ENCODE data around the gene EIF6. TPM values are rescaled to one million over a fixed set of nuclear protein-coding genes. Genes with fewer than 3 reads are reported as not detected.

Gene EIF6
- total and polyA plus RNA-seq, 4 donors: 60.8 to 160 (median 106) TPM

DNA sequence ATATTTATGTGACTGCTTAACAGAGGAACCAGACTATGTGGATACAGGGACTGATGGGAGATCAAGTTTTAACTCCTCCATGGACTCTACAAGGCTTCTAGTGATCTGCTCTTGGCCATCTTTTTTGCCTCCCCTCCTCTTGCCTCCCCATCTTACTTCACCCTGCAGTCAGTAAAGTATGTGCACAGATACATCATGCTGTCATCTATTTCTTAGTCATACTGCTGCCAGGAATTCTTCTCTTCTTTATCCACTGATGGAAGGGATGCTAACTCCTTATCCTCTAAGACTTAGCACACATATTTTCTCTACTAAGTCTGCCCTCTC is 35.3 kb upstream of the EIF6 start:
- no peak overlapping the region for H3K9ac ChIP-seq (ENCODE audit: low read depth in 1 of 2, low read length in 2 of 2)
- peaks cover 0 to 4% (median 0%) of the 10 kb centered on the region in 4 donors for H3K4me1 ChIP-seq (ENCODE audit: control insufficient read depth in 4 of 4, insufficient read depth in 4 of 4, low read length in 3 of 4)
- TF ChIP-seq REST (IDR thresholded peaks at IDR 0.05) (no peak), HNF4A (conservative IDR thresholded peaks at IDR 0.05) (no peak), ATF3 (IDR thresholded peaks at IDR 0.05) (no peak), JUND (IDR thresholded peaks at IDR 0.05) (no peak), HNF4G (IDR thresholded peaks at IDR 0.05) (no peak), SP1 (IDR thresholded peaks at IDR 0.05) (no peak), CTCF (IDR thresholded peaks at IDR 0.05; ENCODE audit: low read depth, low read length, missing input control) (no peak), RAD21 (IDR thresholded peaks at IDR 0.05) (no peak), FOXA1 (IDR thresholded peaks at IDR 0.05) (no peak), TAF1 (conservative IDR thresholded peaks at IDR 0.05) (no peak), RXRA (IDR thresholded peaks at IDR 0.05) (no peak), FOXA2 (IDR thresholded peaks at IDR 0.05) (no peak), YY1 (IDR thresholded peaks at IDR 0.05) (no peak), EGR1 (IDR thresholded peaks at IDR 0.05; ENCODE audit: low read depth in 2 of 2) (no peak), NR2F2 (IDR thresholded peaks at IDR 0.05) (no peak), GABPA (IDR thresholded peaks at IDR 0.05 in 1 of 2, conservative IDR thresholded peaks at IDR 0.05 in 1 of 2) (no peak)
- TF ChIP-seq, protein P1, sequence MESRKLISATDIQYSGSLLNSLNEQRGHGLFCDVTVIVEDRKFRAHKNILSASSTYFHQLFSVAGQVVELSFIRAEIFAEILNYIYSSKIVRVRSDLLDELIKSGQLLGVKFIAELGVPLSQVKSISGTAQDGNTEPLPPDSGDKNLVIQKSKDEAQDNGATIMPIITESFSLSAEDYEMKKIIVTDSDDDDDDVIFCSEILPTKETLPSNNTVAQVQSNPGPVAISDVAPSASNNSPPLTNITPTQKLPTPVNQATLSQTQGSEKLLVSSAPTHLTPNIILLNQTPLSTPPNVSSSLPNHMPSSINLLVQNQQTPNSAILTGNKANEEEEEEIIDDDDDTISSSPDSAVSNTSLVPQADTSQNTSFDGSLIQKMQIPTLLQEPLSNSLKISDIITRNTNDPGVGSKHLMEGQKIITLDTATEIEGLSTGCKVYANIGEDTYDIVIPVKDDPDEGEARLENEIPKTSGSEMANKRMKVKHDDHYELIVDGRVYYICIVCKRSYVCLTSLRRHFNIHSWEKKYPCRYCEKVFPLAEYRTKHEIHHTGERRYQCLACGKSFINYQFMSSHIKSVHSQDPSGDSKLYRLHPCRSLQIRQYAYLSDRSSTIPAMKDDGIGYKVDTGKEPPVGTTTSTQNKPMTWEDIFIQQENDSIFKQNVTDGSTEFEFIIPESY (IDR thresholded peaks at IDR 0.05): no peak
- TF ChIP-seq, protein P2, sequence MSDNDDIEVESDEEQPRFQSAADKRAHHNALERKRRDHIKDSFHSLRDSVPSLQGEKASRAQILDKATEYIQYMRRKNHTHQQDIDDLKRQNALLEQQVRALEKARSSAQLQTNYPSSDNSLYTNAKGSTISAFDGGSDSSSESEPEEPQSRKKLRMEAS (IDR thresholded peaks at IDR 0.05): no peak
- no peaks in the 10 kb centered on the region for H3K27me3 ChIP-seq (ENCODE audit: control insufficient read depth in 4 of 4, insufficient read depth in 4 of 4, low read length in 3 of 4)
- no peak overlapping the region for H3K4me3 ChIP-seq (ENCODE audit: low read depth in 1 of 3, low read length in 3 of 3)
- DNase-seq (ENCODE audit: low spot score): no peak
- no peaks in the 10 kb centered on the region for H3K9me3 ChIP-seq (ENCODE audit: control insufficient read depth in 4 of 4, low read length in 3 of 4)
- no peak overlapping the region for H3K27ac ChIP-seq (ENCODE audit: low read depth in 1 of 2, low read length in 2 of 2)
- peaks cover 0 to 4% (median 0%) of the 10 kb centered on the region in 4 donors for H3K36me3 ChIP-seq (ENCODE audit: control insufficient read depth in 4 of 4, insufficient read depth in 3 of 4, low read depth in 1 of 4, low read length in 3 of 4)

Data from liver (tissue), 9 donors.